SK-N-SH treated with all-trans-retinoic acid at 6 μM for 48 hours (cell line): ENCODE measurements around the gene MRC1.

Experiments used
- ATAC-seq: fragments of 200-7000 bp; cut with Tn5 transposase; 3 replicates; pipeline ENCODE4 v1.9.1; 2020; ENCODE audit warnings: mild to moderate bottlenecking, moderate library complexity
- CSDC2 ChIP-seq: fragments of 250-450 bp; sonication (Bioruptor Pico); IDR thresholded peaks from 2 replicates; pipeline ENCODE4 v1.5.0; 2020; ENCODE audit warnings: mild to moderate bottlenecking, moderate library complexity
- ESRRG ChIP-seq: fragments of 250-450 bp; sonication (Bioruptor Pico); IDR thresholded peaks from 2 replicates; pipeline ENCODE4 v1.6.1; 2021; ENCODE audit warnings: mild to moderate bottlenecking
- GLIS3 ChIP-seq: fragments of 250-450 bp; sonication (Bioruptor Pico); IDR thresholded peaks from 2 replicates; pipeline ENCODE4 v1.5.0; 2020; ENCODE audit warnings: mild to moderate bottlenecking, moderate library complexity
- PPARA ChIP-seq: fragments of 250-450 bp; sonication (Bioruptor Pico); IDR thresholded peaks from 2 replicates; pipeline ENCODE4 v1.5.0; 2020; ENCODE audit warnings: mild to moderate bottlenecking, borderline replicate concordance
- RARB ChIP-seq: fragments of 250-450 bp; sonication (Bioruptor Pico); IDR thresholded peaks from 2 replicates; pipeline ENCODE4 v1.8.0; 2021; ENCODE audit warnings: mild to moderate bottlenecking, moderate library complexity
- SNAI2 ChIP-seq: fragments of 250-450 bp; sonication (Bioruptor Pico); IDR thresholded peaks from 2 replicates; pipeline ENCODE4 v1.5.0; 2020; ENCODE audit warnings: mild to moderate bottlenecking, moderate library complexity
- TCF4 ChIP-seq: fragments of 250-450 bp; sonication (Bioruptor Pico); IDR thresholded peaks from 2 replicates; pipeline ENCODE4 v1.8.0; 2021; ENCODE audit warnings: mild to moderate bottlenecking, moderate library complexity, borderline replicate concordance
- TOX ChIP-seq: fragments of 250-450 bp; sonication (Bioruptor Pico); IDR thresholded peaks from 2 replicates; pipeline ENCODE4 v1.8.0; 2021; ENCODE audit warnings: mild to moderate bottlenecking, moderate library complexity, borderline replicate concordance
- ZC3H10 ChIP-seq: fragments of 250-450 bp; sonication (Bioruptor Pico); IDR thresholded peaks from 2 replicates; pipeline ENCODE4 v1.5.1; 2021; ENCODE audit warnings: mild to moderate bottlenecking, moderate library complexity
- ZFP3 ChIP-seq: fragments of 250-450 bp; sonication (Bioruptor Pico); IDR thresholded peaks from 2 replicates; pipeline ENCODE4 v1.5.0; 2020; ENCODE audit warnings: mild to moderate bottlenecking, moderate library complexity
- ZFP30 ChIP-seq: fragments of 450-650 bp; formaldehyde crosslinking; IDR thresholded peaks from 2 replicates; pipeline ENCODE4 v1.5.0; 2022; ENCODE audit warnings: mild to moderate bottlenecking, moderate library complexity
- ZNF565 ChIP-seq: fragments of 450-650 bp; formaldehyde crosslinking; conservative IDR thresholded peaks from 2 replicates; pipeline ENCODE4 v1.5.0; 2020; ENCODE audit warnings: low read depth, mild to moderate bottlenecking, moderate library complexity
- ZNF70 ChIP-seq: fragments of 450-650 bp; formaldehyde crosslinking; IDR thresholded peaks from 2 replicates; pipeline ENCODE4 v1.5.0; 2020; ENCODE audit warnings: mild to moderate bottlenecking, moderate library complexity
- ZNF8 ChIP-seq: fragments of 450-650 bp; formaldehyde crosslinking; IDR thresholded peaks from 2 replicates; pipeline ENCODE4 v1.5.0; 2020; ENCODE audit warnings: mild to moderate bottlenecking, moderate library complexity
- TF ChIP-seq, protein P1 (sequence below): fragments of 250-450 bp; sonication (Bioruptor Pico); IDR thresholded peaks from 2 replicates; pipeline ENCODE4 v1.5.0; 2020; ENCODE audit warnings: mild to moderate bottlenecking, moderate library complexity
- TF ChIP-seq, protein P2 (sequence below): fragments of 250-450 bp; sonication (Bioruptor Pico); IDR thresholded peaks from 2 replicates; pipeline ENCODE4 v1.5.1; 2021; ENCODE audit warnings: mild to moderate bottlenecking, moderate library complexity
- TF ChIP-seq, protein P3 (sequence below): fragments of 250-450 bp; sonication (Bioruptor Pico); IDR thresholded peaks from 2 replicates; pipeline ENCODE4 v1.8.0; 2021; ENCODE audit warnings: low read depth, mild to moderate bottlenecking, moderate library complexity, borderline replicate concordance
- TF ChIP-seq, protein P4 (sequence below): fragments of 250-450 bp; sonication (Bioruptor Pico); IDR thresholded peaks from 2 replicates; pipeline ENCODE4 v1.5.1; 2020; ENCODE audit warnings: low read depth, mild to moderate bottlenecking, moderate library complexity
- TF ChIP-seq, protein P5 (sequence below): fragments of 250-450 bp; sonication (Bioruptor Pico); IDR thresholded peaks from 2 replicates; pipeline ENCODE4 v1.8.0; 2020; ENCODE audit warnings: mild to moderate bottlenecking, moderate library complexity, borderline replicate concordance

MRC1 gene

DNA sequence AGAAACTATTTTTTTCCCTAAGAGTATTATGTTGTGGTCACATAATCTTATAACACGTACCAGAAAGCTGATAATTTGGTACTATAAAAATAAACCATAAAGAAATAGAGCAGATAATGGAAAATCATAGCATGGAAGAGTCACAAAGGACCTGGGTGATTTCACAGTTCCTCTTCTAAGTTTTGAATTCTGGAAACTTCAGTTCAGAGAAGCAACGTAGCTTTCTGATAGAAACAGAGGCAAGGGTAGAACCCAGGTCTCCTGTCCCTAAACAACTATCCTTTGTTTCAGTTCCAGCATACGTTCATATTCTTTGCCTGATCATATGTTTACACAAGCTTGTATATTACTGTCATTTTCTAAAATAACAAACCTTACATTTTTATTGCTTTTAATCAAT lies 47.9 kb downstream of the MRC1 start:
- ATAC-seq: no peak
- TF ChIP-seq GLIS3 (CRISPR knock-in tag) (no peak), PPARA (CRISPR knock-in tag) (no peak), ZC3H10 (CRISPR knock-in tag) (no peak), SNAI2 (CRISPR knock-in tag) (no peak), RARB (CRISPR knock-in tag) (no peak), ZNF8 (CRISPR knock-in tag) (no peak), ZFP3 (CRISPR knock-in tag) (no peak), CSDC2 (CRISPR knock-in tag) (no peak), TCF4 (CRISPR knock-in tag) (no peak), ESRRG (CRISPR knock-in tag) (no peak), TOX (CRISPR knock-in tag) (no peak), ZFP30 (CRISPR knock-in tag) (no peak)
- TF ChIP-seq, protein P1, sequence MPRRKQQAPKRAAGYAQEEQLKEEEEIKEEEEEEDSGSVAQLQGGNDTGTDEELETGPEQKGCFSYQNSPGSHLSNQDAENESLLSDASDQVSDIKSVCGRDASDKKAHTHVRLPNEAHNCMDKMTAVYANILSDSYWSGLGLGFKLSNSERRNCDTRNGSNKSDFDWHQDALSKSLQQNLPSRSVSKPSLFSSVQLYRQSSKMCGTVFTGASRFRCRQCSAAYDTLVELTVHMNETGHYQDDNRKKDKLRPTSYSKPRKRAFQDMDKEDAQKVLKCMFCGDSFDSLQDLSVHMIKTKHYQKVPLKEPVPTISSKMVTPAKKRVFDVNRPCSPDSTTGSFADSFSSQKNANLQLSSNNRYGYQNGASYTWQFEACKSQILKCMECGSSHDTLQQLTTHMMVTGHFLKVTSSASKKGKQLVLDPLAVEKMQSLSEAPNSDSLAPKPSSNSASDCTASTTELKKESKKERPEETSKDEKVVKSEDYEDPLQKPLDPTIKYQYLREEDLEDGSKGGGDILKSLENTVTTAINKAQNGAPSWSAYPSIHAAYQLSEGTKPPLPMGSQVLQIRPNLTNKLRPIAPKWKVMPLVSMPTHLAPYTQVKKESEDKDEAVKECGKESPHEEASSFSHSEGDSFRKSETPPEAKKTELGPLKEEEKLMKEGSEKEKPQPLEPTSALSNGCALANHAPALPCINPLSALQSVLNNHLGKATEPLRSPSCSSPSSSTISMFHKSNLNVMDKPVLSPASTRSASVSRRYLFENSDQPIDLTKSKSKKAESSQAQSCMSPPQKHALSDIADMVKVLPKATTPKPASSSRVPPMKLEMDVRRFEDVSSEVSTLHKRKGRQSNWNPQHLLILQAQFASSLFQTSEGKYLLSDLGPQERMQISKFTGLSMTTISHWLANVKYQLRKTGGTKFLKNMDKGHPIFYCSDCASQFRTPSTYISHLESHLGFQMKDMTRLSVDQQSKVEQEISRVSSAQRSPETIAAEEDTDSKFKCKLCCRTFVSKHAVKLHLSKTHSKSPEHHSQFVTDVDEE (CRISPR knock-in tag): no peak
- TF ChIP-seq, protein P2, sequence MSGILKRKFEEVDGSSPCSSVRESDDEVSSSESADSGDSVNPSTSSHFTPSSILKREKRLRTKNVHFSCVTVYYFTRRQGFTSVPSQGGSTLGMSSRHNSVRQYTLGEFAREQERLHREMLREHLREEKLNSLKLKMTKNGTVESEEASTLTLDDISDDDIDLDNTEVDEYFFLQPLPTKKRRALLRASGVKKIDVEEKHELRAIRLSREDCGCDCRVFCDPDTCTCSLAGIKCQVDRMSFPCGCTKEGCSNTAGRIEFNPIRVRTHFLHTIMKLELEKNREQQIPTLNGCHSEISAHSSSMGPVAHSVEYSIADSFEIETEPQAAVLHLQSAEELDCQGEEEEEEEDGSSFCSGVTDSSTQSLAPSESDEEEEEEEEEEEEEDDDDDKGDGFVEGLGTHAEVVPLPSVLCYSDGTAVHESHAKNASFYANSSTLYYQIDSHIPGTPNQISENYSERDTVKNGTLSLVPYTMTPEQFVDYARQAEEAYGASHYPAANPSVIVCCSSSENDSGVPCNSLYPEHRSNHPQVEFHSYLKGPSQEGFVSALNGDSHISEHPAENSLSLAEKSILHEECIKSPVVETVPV: no peak
- TF ChIP-seq, protein P3, sequence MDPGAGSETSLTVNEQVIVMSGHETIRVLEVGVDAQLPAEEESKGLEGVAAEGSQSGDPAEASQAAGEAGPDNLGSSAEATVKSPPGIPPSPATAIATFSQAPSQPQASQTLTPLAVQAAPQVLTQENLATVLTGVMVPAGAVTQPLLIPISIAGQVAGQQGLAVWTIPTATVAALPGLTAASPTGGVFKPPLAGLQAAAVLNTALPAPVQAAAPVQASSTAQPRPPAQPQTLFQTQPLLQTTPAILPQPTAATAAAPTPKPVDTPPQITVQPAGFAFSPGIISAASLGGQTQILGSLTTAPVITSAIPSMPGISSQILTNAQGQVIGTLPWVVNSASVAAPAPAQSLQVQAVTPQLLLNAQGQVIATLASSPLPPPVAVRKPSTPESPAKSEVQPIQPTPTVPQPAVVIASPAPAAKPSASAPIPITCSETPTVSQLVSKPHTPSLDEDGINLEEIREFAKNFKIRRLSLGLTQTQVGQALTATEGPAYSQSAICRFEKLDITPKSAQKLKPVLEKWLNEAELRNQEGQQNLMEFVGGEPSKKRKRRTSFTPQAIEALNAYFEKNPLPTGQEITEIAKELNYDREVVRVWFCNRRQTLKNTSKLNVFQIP (CRISPR knock-in tag): no peak

DNA sequence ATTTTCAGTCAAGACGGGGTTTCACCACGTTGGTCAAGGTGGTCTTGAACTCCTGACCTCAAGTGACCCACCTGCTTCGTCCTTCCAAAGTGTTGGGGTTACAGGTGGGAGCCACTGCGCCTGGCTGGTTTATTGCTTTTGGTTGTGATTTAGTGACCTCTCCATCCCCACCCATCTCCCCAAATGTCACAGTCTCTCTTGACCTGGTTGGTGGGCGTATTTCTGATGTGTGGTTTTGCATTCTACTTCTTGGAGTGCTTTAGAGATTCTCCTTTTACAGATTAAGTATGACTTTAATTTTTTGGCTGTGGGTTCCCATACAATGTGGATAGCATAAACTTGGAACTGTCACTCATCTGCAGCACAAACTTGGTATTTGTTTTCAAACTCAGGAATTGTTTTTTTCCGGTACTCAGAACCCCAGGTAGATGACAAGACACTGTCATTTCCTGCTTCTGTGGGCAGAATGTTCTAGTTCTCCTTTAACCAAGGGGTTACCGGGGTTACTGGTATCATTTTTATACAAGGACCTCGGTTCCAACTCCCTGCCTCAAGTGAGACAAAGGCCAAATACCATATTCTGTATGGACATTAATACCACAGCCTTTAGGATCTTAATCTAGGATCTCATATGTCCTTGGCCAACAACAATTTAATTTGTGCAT lies 50.5 kb downstream of the MRC1 start:
- ATAC-seq: no peak
- no peak for TF ChIP-seq ZC3H10 (CRISPR knock-in tag)
- no peak for TF ChIP-seq GLIS3 (CRISPR knock-in tag)
- TF ChIP-seq SNAI2 (CRISPR knock-in tag): no peak
- TF ChIP-seq, protein P3 (CRISPR knock-in tag): no peak
- TF ChIP-seq ZFP30 (CRISPR knock-in tag): no peak
- TF ChIP-seq TCF4 (CRISPR knock-in tag): no peak
- TF ChIP-seq ZNF8 (CRISPR knock-in tag): no peak
- TF ChIP-seq, protein P4, sequence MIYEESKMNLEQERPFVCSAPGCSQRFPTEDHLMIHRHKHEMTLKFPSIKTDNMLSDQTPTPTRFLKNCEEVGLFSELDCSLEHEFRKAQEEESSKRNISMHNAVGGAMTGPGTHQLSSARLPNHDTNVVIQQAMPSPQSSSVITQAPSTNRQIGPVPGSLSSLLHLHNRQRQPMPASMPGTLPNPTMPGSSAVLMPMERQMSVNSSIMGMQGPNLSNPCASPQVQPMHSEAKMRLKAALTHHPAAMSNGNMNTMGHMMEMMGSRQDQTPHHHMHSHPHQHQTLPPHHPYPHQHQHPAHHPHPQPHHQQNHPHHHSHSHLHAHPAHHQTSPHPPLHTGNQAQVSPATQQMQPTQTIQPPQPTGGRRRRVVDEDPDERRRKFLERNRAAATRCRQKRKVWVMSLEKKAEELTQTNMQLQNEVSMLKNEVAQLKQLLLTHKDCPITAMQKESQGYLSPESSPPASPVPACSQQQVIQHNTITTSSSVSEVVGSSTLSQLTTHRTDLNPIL (CRISPR knock-in tag): no peak
- TF ChIP-seq, protein P5, sequence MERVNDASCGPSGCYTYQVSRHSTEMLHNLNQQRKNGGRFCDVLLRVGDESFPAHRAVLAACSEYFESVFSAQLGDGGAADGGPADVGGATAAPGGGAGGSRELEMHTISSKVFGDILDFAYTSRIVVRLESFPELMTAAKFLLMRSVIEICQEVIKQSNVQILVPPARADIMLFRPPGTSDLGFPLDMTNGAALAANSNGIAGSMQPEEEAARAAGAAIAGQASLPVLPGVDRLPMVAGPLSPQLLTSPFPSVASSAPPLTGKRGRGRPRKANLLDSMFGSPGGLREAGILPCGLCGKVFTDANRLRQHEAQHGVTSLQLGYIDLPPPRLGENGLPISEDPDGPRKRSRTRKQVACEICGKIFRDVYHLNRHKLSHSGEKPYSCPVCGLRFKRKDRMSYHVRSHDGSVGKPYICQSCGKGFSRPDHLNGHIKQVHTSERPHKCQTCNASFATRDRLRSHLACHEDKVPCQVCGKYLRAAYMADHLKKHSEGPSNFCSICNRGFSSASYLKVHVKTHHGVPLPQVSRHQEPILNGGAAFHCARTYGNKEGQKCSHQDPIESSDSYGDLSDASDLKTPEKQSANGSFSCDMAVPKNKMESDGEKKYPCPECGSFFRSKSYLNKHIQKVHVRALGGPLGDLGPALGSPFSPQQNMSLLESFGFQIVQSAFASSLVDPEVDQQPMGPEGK (CRISPR knock-in tag): no peak
- no peak for TF ChIP-seq ESRRG (CRISPR knock-in tag)
- TF ChIP-seq ZNF70: no peak
- TF ChIP-seq, protein P2: no peak
- TF ChIP-seq ZNF565 (CRISPR knock-in tag): no peak
